Choroid plexus epithelial cell (primary cell): Measurements from ENCODE around the gene RBM42.
A peak's percentile ranks its signal among the peaks of the same experiment; 100 is the strongest.
"Not testable (repeated sequence)": the region's sequence is repeated elsewhere in the genome, so short reads cannot be mapped to it uniquely, and the experiment has no call there.

Experiments
- DNase-seq: peaks from one replicate; pipeline ENCODE4 v3.0.0-alpha.2; 2010; ENCODE audit warnings: low read depth
- H3K4me3 ChIP-seq: 2 replicates; pipeline ENCODE4 v1.5.1; 2011; ENCODE audit warnings: low read depth, mild to moderate bottlenecking, control low read depth, low read length, moderate library complexity
- TF ChIP-seq, protein P1 (sequence below): conservative IDR thresholded peaks from 2 replicates; pipeline ENCODE4 v1.5.1; 2011; ENCODE audit warnings: low read depth, mild to moderate bottlenecking, control low read depth, inconsistent platforms, low read length, moderate library complexity

Gene RBM42

DNA sequence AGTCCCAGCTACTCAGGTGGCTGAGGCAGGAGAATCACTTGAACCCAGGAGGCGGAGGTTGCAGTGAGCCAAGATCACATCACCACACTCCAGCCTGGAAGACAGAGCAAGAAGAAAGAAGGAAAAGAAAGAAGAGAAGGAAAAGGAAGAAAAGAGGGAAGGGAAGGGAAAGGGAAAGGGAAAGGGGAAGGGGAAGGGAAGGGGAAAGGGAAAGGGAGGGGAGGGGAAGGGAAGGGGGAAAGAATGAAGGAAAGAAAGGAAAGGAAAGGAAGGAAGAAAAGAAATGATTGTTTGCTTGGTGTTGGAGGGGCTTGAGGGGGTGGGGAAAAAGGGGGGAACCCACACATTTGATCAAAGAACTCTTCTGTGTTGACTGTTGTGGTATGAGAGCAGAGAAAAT is 32.9 kb upstream of the RBM42 start:
- TF ChIP-seq, protein P1, sequence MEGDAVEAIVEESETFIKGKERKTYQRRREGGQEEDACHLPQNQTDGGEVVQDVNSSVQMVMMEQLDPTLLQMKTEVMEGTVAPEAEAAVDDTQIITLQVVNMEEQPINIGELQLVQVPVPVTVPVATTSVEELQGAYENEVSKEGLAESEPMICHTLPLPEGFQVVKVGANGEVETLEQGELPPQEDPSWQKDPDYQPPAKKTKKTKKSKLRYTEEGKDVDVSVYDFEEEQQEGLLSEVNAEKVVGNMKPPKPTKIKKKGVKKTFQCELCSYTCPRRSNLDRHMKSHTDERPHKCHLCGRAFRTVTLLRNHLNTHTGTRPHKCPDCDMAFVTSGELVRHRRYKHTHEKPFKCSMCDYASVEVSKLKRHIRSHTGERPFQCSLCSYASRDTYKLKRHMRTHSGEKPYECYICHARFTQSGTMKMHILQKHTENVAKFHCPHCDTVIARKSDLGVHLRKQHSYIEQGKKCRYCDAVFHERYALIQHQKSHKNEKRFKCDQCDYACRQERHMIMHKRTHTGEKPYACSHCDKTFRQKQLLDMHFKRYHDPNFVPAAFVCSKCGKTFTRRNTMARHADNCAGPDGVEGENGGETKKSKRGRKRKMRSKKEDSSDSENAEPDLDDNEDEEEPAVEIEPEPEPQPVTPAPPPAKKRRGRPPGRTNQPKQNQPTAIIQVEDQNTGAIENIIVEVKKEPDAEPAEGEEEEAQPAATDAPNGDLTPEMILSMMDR, result no peak
- no peak overlapping the region for H3K4me3 ChIP-seq
- DNase-seq, result no peak

DNA sequence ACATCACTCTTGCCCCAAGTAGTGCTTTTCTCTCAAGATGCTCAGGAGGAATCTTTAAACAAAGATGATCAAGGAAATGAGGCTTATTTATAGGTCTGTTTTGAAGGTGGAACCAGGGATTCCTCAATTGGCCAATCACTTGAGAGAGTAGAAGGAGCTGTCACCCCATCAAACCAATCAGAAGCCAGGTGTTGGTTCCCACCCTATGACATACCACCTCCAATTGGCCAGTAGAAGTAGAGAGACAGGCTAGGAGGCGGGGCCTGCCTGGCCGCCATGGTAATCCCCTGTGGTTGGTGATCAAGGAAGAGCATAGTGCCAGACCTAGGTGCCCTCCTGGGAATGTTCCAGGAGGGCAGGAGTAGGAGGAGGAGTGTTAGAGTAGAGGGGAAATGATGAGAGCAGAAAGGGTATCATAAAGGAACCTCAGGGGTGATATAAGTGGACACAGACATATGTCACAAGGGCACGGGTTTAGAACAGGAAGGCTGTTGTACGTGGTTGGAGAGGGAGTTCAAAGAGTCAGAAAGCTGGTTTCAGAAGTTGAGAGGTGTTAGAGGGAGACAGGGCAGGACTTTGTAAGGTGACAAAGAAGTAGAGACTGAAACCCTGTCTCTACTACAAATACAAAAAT is 32.4 kb upstream of the RBM42 start:
- DNase-seq, result peak; percentile 20
- TF ChIP-seq, protein P1, result no peak
- no peak overlapping the region for H3K4me3 ChIP-seq

DNA sequence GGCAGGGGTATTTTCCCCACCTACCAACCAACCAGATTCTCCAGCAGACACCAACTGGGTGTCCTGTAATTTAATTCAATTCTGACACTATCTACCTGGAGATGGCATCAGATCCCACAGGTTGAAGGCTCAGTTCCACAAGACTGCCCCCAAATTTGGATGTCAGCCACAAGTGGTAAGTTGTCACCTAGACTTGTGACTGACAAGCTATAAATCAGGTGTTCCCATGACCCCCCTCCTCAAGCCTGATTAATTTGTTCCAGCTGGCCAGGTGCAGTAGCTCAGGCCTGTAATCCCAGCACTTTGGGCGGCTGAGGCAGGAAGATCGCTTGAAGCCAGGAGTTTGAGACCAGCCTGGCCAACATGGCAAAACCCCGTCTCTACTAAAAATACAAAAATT is 26.9 kb upstream of the RBM42 start:
- no peak for DNase-seq
- H3K4me3 ChIP-seq, result no peak overlapping the region
- TF ChIP-seq, protein P1, result no peak

DNA sequence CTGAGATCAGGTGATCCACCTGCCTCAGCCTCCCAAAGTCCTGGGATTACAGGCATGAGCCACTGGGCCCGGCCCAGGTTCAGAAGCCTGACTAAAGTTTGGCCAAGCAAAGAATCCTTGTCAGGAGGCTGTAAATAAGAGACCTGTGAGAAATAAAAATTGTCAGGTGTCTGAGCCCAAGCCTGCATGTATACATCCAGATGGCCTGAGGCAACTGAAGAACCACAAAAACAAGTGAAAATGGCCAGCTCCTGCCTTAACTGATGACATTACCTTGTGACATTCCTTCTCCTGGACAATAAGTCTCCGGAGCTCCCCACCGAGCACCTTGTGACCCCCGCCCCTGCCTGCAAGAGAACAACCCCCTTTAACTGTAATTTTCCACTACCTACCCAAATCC is 24.4 kb upstream of the RBM42 start:
- not testable (repeated sequence) for DNase-seq, H3K4me3 ChIP-seq

DNA sequence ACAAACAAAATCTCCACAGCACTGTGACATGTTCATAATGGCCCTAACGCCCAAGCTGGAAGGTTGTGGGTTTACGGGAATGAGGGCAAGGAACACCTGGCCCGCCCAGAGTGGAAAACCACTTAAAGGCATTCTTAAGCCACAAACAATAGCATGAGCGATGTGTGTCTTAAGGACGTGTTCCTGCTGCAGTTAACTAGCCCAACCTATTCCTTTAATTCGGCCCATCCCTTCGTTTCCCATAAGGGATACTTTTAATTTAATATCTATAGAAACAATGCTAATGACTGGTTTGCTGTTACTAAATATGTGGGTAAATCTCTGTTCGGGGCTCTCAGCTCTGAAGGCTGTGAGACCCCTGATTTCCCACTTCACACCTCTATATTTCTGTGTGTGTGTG is 21.7 kb upstream of the RBM42 start:
- not testable (repeated sequence) for H3K4me3 ChIP-seq, DNase-seq

DNA sequence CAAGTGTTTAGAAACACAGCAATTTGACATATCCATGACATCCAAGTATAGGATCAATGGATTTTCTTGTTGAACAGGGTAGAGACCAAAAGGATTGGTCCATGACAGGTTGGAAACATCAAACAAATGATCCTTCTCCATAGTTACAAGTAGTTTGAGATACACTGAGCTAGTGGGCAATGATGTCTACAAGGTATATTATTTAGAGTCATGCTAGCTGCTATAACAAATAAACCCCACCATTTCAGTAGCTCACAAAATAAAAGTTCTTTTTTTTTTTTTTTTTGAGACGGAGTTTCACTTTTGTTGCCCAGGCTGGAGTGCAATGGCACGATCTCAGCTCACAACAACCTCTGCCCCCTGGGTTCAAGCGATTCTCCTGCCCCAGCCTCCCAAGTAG is 21.2 kb upstream of the RBM42 start:
- no peak for DNase-seq
- TF ChIP-seq, protein P1, result no peak
- no peak overlapping the region for H3K4me3 ChIP-seq

DNA sequence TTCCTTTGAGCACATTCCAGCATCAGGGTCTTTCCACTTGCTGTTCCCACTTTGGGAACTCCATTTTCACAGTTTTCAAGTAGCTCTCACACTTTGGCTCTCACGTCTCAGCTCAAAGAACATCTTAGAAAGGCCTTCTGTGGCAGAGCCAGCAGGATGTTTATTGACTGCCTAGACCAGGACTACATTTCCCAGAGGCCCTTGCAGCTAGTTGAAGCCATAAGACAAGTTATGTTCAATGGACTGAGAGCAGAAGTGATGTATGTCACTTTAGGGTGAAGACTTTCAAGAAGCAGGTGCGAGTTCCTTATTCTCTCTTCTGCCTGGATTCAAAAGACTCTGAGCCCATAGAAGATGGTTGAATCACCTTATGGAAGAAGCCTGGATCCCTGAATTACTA is 20.6 kb upstream of the RBM42 start:
- TF ChIP-seq, protein P1, result no peak
- peak; percentile 23 for DNase-seq
- no peak overlapping the region for H3K4me3 ChIP-seq

DNA sequence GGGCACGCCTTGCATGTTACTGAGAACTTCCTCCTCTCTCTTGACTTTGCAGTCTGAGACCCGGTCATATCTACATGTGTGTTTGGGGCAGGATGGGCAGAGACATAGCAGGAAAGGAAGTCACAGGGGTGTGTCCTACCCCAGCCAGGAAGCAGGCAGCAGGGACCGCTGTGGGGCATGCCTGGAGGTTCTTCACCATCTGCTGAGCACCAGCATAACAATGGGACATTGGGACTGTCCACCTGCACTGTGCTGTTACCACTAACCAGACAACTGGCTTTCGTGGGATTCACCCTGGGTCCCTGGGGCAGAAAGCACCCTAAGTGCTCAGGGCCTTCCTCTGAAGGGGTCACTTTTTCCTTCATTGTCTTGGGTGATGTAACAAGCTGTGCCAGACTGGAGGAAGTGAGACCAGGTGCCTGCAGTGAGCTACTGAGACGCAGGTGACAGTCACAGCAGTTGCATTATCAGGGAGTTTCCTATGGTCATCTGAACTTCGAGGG is 18.9 kb upstream of the RBM42 start:
- TF ChIP-seq, protein P1, result no peak
- no peak overlapping the region for H3K4me3 ChIP-seq
- no peak for DNase-seq
